Activated naive CD4-positive, alpha-beta T cell treated with Interleukin-2 at 50 U/mL for 16 hours (primary cell): Measurements from ENCODE around the gene ECSCR.

Experiments
- DNase-seq: peaks from one replicate; pipeline ENCODE4 v3.0.0-alpha.2; 2020

The ECSCR gene

DNA sequence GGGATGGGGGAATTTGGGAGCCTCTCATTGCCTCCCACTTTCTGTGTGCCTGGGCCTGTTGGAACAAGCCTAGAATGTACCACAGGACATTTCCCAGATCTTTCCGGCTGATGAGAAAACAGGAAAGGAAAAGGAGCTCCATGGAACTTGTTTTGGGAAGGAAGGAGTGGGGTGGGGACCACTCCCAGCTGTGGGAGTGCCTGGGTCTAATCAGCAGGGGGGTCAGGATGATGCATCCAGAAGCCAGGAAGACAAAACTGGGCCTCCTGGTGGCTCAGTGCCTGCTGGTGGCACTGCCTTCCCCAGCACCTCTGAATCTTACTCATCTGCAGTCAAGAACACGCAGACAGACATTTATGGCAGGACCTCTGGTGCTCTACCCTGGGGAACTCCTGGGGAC, 11.0 kb upstream of the ECSCR start:
- DNase-seq, result no peak

DNA sequence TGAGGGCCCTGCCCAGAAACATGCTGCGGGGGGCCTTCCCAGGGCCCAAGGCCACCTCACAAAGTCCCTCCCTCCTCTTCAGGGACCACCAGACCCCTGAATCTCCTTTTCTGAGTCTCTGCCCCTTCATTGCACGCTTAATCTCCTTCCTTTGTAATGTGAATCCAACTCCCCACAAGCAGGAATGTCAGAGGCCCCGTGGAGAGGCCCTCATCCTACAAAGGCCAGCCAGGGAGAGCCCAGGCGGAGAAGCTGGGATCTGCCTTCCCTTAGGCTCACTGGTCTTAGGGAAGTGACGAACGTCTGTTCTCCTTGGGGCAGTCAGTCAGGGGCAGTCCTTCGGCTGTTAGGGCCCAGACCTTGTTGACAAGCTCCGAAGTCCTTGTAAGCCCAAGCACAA, 10.6 kb upstream of the ECSCR start:
- DNase-seq, result no peak

DNA sequence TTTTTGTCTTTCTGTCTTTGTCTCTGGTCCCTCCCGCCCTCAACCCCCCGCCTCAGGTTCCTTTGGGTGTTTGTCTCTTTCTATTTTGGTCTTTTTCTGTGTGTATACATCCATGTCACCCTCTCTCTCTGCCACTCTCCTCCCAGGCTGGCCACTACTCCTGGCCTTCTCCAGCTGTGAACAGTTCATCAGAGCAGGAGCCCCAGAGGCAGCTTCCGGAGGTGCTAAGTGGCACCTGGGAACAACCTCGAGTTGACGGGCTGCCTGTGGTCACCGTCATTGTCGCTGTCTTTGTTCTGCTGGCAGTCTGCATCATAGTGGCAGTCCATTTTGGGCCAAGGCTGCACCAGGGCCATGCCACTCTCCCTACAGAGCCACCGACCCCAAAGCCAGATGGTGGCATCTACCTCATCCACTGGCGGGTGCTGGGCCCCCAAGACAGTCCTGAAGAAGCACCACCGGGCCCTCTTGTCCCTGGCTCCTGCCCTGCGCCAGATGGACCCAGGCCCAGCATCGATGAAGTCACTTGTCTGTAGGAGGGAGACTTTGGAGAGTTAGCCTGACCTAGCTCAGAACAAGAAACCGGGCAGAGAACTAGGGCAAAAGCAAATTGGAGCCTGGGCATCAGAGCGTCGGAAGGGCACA, 10.0 kb upstream of the ECSCR start:
- DNase-seq, result no peak

DNA sequence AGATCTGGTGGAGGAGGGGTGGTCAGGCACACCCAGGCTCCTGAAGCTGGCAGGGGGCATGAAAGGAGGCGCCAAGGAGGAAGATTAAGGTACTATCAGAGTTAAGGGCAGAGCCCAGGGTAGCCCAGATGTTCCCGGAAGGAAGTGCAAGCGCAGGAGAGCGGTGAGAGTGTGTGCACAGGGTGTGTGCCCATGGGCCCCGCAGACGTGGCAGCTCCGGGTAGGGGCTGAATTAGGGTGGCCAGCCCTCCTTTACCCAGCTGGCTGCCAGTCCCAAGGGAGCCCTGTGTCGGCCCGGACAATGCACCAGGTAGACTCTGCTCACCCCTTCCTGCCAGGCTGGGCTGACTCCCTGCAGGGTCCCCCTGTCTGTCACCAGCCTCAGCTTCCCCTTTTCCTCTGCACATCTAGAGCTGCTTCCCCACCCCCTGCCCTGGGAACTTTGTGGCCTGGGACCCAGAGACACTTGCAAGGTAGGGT, 8.3 kb upstream of the ECSCR start, which contains the start of gene SMIM33:
SMIM33 (plus strand) TSS at position 184 of the 480 bp plus-strand sequence; CDS start at position 302, 118 bp downstream.
- DNase-seq, result peak; percentile 42

DNA sequence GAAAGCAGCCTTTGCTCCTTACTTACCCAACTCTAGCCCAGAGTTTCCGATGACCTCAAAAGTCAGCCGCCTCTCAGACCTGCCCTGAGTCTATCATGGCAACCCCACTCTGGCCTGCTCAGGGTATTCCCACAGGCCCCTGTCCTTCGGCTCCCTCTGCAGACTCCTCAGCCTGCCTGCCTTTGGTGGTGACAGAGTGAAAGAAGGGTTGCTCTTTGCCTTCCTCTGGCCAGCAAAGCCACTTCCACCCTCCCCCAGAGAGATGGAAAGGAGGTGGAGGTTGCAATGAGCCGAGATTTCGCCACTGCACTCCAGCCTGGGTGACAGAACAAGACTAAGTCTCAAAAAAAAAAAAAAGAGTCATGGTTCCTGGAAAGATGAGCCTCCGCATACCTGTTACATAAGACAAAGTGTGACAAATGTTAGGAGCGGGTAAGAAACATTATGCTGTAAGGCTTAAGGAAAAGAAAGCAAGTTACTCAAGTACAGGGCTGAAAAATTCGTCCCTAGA, 5.9 kb upstream of the ECSCR start:
- DNase-seq, result no peak

DNA sequence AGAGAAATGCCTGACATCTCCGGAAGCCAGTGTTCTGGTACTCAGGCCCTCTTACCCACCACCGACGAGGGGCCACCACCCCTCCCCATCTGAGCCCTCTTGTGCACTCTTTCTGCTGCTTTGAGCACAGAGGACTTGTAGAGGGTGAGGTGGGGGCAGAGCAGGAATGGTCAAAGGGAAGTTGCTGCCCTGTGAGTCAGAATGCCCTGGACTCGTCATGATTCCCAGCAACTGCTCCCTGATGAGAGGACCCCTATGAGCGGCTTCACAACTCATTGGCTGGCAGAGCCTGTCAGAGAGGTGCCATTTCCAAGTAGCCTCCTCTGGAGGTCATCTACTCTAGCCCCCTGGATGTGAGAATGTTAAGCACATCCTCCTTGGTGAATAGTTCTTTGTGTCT, 845 bp downstream of the ECSCR start:
- DNase-seq, result no peak

DNA sequence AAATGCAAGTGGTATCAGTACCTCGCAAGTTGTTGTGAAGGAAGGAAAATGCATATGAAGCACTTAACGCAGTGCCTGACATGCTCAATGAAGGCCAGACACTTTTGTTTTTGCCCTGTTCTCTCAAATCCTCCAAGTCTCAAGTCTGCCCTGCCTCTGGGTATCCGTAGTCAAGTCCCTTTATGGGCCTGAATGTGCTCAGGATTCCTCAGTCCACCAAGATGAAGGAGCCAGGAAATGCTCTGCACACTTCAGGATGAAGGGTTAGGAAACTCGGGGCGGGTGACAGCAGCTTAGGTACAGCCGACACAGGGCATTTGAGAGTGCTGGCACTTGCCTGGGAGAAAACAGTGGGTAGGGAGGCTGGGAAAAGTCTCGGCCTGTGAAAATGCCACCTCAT, 1.4 kb downstream of the ECSCR start:
- DNase-seq, result no peak

DNA sequence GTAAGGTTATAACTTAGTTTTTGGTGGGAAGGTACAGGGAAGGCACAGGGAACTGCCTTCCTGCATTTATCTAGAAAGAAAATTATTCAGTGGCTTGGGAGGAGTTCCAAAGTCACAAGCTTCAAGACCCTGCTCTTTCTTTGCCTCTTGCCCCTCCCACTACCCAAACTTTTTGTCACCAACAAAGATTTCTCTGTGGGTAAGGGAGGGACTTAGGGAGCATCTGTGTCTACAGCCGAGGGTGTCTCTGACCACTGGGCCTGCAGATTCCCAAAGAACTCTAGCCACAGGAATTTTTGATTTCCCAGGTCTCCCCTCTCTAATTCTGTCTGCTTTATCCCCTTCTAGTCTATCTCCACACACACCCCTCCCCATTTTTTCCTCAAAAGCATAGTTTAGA, 2.1 kb downstream of the ECSCR start:
- no peak for DNase-seq

DNA sequence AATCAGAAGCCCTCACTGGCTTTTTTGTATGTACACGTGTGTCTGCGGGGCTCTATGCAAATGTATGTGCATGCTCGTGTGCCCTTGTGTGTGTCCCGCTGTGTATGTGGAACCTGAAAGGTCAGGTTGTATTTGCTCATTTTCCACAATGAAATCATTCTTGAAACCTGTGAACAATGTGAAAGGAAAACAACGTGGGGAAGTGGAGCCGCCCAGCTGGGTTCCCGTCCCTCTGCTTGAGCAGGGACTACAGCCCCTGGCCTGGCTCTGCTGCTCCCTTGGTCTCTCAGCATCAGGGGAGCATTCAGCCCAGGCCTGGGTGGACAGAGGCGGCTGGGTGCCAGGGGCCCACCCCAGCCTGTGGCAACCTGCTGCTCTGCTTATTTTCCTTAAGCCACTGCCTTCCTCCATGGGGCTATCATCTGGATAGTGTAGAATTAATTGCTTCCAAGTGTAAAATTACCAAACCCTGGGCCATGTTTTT, 3.0 kb downstream of the ECSCR start:
- peak; percentile 53 for DNase-seq

DNA sequence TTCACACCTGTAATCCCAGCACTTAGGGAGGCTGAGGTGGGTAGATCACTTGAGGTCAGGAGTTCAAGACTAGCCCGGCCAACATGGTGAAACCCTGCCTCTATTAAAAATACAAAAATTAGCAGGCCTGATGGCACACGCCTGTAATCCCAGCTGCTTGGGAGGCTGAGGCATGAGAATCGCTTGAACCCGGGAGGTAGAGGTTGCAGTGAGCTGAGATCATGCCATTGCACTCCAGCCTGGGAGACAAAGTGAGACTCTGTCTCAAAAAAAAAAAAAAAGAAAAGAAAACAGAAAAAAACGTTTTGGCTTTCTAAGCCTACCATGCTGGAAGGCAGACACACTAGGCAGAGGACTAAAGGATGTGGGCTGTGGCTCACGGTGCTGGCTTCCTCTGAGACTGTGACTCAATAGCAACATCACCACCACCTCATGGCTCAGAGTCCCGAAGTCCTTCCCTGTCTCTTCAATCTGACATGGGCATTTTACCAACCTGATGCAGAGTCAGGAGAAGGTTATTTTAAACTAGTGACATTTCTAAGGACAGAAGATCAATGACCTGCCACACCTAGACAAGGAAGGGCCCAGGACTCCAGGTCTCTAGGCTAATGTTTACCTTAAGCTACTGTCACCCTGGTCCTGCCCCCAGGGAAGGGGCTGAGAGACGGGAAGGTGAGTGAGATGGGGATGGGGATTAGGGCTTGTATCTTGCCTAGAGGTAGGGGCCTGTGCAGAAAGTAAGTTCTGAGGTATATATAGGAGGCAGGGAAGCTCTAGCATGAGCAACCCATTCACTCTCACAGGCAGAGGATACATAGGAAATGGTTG, 3.7 kb downstream of the ECSCR start:
- peak; percentile 78 for DNase-seq

DNA sequence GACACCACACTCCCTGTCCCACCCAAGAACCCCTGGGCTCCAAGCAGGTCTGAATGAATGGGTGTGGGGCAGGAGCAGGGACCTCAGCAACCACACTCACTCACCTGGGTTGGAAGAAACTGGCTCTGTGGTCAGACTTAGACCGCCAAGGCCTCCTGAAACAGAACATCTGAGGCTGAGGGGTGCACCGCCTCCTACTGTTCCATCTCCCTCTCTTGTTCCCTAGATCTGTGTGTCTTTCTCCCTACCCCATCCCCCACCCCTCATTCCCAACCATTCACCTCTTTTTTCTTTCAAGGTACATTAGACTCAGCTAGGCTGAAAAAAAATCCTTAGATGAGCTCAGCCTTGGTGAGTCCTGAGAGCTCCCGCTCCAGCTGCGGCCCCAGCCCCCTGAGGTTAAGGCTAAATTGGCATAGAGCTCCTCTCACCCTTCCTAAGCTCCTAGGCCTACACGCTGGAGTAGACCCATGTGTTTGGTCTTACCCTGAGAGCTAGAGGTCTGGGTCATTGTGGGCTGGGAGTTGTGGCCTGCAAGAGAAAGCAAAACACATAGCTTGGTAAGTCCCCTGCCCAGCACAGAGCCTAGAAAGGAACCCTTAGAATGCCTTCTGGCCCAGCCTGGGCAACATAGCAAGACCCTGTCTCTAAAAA, 4.8 kb downstream of the ECSCR start:
- DNase-seq, result no peak

DNA sequence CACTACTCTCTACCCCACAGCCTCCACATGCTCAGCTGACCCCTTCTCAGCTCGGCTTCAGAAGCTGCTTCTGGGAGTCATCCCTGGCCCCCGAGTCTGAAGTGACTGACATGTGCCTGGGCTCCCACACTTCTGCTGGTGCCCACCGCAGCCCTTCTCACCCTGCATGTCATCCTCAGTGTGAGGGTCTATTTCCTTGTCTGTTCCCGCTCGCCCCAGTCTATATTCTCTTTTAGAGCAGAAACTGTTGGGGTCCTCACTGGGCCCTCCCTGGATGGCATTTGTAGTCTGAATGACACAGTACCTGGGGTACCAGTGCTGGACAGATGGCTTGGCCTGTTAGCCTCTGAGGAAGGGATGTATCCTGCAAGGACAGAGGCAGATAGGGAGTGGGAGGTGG, 5.3 kb downstream of the ECSCR start:
- DNase-seq, result no peak

DNA sequence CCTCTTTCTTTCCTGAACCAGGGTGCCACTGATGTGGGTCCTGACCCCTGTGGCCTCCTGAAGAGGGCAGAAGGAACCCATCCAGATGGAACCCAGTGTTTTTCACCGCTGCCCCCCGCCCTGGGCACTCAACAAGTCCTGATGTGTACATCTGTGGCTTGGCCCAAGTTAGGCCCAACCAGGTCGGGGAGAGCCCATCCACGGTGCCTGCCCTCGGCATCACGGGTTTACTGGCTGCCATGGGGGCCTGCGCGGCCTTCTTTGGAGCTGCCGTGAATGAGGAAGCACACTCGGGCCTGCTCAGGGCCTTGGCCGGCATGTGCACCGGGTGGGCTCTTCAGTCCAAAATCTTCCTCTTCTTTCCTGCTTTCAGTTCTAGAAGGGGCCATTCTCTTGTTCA, 5.8 kb downstream of the ECSCR start:
- no peak for DNase-seq

DNA sequence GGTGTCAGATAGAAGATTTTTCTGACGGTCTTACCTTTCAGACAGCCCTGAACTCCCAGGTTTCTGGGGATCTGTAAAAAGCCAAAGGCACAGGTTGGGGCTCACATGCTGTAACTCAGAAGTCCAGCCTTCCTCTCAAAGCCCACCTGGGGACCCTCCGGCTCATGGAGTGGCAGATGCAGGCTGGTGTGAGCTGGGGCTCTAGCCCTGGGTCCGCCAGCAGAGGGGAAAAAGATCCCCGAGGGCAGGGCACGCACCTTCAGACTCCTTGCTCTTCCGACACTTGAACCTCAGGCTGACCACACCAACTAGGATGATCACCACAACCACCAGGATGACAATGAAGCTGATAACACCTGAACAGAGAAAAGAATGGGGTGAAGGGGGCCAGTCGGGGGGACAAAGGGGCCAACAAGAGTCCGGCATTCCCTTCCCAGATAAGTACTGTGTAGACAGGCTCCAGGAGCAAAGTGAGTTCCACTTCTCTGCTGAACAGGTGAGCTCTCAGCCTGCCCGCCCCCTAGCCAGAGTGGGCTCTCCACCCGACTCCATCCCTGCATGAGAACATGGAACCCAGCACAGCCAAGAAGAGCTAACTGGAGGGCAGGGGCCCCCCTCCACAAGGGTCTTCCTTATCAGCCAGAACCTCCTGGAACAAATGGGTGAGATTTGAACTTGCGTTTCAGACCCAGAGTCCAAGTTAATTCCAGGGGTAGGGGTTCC, 7.8 kb downstream of the ECSCR start:
- no peak for DNase-seq

DNA sequence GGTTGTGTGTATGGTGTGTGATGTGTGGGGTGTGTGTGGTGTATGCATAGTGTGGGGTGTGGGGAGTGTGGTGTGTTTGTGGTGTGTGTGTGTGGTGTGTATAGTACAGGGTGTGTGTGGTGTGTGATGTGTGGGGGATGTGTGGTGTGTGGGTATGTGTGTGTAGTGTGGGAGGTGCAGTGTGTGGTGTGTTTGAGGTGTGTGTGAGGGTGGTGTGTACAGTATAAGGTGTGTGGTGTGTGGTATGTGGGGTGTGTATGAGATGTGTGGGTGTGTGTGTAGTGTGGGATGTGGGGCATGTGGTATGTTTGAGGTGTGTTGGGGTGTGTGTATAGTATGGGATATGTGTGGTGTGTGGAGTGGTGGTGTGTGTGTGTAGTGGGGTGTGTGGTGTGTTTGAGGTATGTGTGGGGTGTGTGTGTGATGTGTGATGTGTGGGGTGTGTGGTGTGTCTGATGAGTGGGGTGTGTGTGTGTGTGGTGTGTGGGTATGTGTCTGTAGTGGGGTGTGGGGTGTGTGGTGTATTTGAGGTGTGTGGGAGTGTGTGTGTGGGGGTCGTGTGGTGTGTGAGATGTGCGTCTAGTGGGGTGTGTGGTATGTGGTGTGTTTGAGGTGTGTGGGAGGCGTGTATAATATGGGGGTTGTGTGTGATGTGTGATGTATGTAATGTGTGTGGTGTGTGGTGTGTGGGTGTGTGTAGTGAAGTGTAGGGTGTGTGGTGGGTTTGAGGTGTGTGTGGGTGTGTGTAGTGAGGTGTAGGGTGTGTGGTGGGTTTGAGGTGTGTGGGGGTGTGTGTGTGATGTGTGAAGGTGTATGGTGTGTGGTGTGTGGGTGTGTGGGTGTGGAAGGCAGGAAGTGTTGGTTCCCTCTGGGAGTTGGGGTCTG, 8.6 kb downstream of the ECSCR start:
- no peak for DNase-seq

DNA sequence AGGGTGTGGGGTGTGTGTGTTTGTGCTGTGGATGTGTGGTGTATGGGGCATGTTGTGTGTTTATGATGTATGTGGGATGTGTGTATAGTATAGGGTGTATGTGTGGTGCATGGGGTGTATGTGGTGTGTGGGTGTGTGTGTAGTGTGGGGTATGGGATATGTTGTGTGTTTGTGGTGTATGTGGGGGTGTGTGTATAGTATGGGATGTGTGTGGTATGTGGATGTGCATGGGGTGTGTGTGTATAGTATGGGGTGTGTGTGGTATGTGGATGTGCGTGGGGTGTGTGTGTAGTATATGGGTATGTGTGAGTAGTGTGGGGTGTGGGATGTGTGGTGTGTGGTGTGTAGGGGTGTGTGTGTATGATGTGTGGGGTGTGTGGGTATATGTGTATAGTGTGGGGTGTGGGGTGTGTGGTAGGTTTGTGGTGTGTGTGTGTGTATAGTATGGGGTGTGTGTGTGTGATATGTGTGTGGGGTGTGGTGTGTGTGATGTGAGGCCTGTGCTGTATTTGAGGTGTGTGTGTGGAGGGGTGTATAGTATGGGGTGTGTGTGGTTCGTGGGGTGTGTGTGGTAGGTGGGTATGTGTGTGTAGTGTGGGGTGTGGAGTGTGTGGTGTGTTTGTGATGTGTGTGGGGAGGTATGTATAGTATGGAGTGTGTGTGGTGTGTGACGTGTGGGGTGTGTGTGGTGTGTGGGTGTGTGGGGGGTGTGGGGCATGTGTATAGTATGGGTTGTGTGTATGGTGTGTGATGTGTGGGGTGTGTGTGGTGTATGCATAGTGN, 10.5 kb downstream of the ECSCR start:
- no peak for DNase-seq

DNA sequence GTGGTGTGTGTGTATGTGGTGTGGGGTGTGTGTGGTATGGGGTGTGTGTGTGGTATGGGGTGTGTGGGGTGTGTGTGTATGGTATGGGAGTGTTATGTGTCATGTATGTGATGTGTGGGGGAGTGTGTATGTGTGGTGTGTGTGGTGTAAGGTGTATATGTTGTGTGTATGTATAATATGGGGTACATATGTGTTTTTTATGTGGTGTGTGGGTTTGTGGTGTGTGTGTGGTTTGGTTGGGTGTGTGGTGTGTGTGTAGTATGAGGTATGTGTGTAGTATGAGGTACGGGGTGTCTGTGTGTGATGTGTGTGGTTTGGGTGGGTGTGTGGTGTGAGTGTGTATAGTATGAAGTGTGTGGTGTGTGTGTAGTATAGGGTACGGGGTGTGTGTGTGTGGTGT, 11.4 kb downstream of the ECSCR start:
- no peak for DNase-seq

DNA sequence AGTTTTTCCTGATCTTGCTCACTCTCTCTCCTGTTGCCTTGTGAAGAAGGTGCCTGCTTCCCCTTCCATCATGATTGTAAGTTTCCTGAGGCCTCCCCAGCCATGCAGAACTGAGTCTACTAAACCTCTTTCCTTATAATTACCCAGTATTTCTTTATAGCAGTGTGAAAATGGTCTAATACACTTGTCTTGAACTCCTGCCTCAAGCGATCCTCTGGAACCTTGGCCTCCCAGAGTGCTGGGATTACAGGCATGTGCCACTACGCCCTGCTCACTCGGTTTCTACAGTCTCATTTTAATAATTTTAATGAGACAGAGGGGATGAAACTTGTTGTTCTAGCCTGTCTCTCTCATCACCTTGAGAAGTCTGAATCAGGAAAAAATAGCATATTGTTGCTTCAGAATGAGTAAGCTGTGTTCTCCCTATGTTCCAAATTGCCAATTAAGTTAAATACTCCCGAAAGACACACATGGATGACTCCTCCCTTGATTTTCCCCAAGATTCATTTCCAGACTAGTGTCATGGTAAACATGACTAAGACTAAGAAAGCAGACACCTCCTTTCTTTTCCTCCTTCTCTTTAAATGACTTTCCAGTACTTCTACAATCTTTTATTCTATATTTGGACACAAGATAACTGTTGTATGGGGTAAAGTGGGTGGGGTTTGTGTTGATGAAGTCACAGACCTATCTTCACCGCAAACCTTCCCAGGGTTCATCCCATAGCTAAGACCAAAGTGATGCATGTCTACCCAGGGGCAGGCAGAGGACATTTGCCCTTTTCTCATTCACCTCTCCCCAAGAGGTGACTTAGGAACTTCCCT, 15.4 kb downstream of the ECSCR start:
- DNase-seq, result peak; percentile 38

DNA sequence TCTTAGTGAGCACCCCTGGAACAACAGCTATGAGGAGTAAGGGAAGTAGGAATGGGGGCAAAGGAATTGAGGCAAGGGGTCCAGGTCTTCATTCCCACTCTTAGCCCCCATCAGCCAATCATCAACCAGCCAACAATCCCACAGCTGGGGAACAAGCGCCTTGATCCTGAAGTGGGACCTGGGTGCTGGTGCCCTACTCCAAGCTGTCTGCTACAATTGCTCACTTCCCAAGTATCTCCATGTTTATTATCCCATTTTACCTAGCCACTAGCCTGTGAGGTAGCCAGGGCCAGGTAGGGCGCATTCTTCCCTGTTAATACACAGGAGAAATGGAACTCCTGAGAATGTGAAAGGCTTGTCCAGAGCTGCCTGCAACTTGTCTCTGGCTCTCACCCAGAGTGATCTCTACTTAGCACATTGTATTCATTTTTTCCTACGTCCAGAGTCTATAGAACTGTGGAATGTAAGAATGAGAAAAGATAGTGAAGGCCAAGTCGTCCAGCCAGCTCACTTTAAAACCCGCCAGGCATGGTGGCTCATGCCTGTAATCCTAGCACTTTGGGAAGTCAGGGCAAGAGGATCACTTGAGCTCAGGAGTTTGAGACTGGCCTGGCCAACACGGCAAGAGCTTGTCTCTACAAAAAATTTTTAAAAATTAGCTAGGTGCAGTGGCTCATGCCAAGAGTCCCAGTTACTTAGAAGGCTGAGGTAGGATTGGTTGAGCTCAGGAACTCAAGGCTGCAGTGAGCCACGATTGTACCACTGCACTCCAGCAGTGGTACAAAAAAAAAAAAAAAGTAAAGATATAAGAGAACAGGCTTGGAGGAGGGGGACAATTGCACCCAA, 17.0 kb downstream of the ECSCR start:
- DNase-seq, result no peak
